ENCODE results near the gene STC2. TPM values are rescaled to one million over a fixed set of nuclear protein-coding genes. Genes with fewer than 3 reads are reported as not detected.

Gene STC2
- total and polyA plus RNA-seq, 2 of the 8 experiments (the other 6 are each of a cell fraction or from before 2014, with no cell fraction given) = 26.4 to 53.1 TPM

DNA sequence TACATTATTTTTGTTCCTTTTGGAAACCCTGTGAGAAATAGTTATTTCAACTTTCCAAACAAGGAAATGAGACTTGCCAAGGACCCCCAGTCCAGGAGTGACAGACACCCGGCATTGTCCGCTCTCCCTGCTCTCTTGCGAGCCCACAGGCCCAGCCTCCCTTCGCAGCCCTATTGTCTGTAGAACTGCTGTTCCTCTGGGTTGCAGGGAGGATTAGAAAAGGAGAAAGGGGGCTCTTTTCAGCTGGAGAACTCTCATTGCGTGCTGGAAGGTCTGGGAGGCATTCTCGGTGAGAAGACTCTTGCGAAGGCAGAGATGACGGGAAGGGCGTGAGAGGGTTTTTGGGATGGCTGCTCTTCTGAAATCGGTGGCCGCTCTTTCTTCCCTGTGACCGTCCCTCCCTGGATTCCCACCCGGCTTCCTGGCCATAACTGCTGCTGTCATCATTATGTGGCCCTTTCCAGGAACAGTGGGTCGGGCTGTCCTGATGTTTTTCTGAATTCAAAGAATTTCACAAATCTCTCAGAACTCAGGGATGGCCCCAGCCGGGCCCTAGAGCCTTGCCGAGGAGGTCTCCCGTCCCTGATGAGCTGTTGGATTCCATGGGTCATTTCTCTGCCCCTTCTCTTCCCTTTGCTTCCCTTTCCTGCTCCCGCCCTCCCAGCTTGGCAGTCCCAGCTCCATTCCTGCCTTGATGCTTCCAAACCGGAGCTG is 29.8 kb downstream of the STC2 start (continued):
- TF ChIP-seq, protein P1, sequence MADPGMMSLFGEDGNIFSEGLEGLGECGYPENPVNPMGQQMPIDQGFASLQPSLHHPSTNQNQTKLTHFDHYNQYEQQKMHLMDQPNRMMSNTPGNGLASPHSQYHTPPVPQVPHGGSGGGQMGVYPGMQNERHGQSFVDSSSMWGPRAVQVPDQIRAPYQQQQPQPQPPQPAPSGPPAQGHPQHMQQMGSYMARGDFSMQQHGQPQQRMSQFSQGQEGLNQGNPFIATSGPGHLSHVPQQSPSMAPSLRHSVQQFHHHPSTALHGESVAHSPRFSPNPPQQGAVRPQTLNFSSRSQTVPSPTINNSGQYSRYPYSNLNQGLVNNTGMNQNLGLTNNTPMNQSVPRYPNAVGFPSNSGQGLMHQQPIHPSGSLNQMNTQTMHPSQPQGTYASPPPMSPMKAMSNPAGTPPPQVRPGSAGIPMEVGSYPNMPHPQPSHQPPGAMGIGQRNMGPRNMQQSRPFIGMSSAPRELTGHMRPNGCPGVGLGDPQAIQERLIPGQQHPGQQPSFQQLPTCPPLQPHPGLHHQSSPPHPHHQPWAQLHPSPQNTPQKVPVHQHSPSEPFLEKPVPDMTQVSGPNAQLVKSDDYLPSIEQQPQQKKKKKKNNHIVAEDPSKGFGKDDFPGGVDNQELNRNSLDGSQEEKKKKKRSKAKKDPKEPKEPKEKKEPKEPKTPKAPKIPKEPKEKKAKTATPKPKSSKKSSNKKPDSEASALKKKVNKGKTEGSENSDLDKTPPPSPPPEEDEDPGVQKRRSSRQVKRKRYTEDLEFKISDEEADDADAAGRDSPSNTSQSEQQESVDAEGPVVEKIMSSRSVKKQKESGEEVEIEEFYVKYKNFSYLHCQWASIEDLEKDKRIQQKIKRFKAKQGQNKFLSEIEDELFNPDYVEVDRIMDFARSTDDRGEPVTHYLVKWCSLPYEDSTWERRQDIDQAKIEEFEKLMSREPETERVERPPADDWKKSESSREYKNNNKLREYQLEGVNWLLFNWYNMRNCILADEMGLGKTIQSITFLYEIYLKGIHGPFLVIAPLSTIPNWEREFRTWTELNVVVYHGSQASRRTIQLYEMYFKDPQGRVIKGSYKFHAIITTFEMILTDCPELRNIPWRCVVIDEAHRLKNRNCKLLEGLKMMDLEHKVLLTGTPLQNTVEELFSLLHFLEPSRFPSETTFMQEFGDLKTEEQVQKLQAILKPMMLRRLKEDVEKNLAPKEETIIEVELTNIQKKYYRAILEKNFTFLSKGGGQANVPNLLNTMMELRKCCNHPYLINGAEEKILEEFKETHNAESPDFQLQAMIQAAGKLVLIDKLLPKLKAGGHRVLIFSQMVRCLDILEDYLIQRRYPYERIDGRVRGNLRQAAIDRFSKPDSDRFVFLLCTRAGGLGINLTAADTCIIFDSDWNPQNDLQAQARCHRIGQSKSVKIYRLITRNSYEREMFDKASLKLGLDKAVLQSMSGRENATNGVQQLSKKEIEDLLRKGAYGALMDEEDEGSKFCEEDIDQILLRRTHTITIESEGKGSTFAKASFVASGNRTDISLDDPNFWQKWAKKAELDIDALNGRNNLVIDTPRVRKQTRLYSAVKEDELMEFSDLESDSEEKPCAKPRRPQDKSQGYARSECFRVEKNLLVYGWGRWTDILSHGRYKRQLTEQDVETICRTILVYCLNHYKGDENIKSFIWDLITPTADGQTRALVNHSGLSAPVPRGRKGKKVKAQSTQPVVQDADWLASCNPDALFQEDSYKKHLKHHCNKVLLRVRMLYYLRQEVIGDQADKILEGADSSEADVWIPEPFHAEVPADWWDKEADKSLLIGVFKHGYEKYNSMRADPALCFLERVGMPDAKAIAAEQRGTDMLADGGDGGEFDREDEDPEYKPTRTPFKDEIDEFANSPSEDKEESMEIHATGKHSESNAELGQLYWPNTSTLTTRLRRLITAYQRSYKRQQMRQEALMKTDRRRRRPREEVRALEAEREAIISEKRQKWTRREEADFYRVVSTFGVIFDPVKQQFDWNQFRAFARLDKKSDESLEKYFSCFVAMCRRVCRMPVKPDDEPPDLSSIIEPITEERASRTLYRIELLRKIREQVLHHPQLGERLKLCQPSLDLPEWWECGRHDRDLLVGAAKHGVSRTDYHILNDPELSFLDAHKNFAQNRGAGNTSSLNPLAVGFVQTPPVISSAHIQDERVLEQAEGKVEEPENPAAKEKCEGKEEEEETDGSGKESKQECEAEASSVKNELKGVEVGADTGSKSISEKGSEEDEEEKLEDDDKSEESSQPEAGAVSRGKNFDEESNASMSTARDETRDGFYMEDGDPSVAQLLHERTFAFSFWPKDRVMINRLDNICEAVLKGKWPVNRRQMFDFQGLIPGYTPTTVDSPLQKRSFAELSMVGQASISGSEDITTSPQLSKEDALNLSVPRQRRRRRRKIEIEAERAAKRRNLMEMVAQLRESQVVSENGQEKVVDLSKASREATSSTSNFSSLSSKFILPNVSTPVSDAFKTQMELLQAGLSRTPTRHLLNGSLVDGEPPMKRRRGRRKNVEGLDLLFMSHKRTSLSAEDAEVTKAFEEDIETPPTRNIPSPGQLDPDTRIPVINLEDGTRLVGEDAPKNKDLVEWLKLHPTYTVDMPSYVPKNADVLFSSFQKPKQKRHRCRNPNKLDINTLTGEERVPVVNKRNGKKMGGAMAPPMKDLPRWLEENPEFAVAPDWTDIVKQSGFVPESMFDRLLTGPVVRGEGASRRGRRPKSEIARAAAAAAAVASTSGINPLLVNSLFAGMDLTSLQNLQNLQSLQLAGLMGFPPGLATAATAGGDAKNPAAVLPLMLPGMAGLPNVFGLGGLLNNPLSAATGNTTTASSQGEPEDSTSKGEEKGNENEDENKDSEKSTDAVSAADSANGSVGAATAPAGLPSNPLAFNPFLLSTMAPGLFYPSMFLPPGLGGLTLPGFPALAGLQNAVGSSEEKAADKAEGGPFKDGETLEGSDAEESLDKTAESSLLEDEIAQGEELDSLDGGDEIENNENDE (IDR thresholded peaks at IDR 0.05; ENCODE audit: insufficient replicate concordance, low read length) = no peak
- no peak for TF ChIP-seq SIRT6 (IDR thresholded peaks at IDR 0.05; ENCODE audit: low read length)
- no peak for TF ChIP-seq CBX5 (IDR thresholded peaks at IDR 0.05; ENCODE audit: low read depth, low read length)
- TF ChIP-seq TCF12 (IDR thresholded peaks at IDR 0.05; ENCODE audit: low read depth, low read length) = no peak
- no peak for TF ChIP-seq SRF (IDR thresholded peaks at IDR 0.05; ENCODE audit: low read depth, low read length)
